CD14-positive monocyte (primary cell): Measurements from ENCODE around the gene BAX. TPM values are rescaled to one million over a fixed set of nuclear protein-coding genes. Genes with fewer than 3 reads are reported as not detected.

ENCODE experiments used
- DNase-seq, 3 donors: peaks; one replicate each; pipeline ENCODE4 v3.0.0-alpha.2; 2011 to 2022
- H2AFZ ChIP-seq: 2 replicates; pipeline ENCODE4 v1.6.0; 2012; ENCODE audit warnings: mild to moderate bottlenecking, low read depth, low read length, inconsistent platforms; ENCODE audit not compliant: insufficient read depth, poor library complexity, severe bottlenecking
- H3K27ac ChIP-seq, 2 donors: 1 replicate in 1 of 2; 2 replicates in 1 of 2; pipeline ENCODE4 v1.5.1; 2012 to 2013; ENCODE audit warnings: low read length in 2 of 2, control low read depth in 1 of 2, inconsistent platforms in 1 of 2, low read depth in 1 of 2, mild to moderate bottlenecking in 1 of 2
- H3K27me3 ChIP-seq, 2 donors: one replicate each; pipeline versions ENCODE4 v1.6.0 to v1.6.1; 2011 to 2013; ENCODE audit warnings: low read length in 2 of 2; ENCODE audit not compliant: control insufficient read depth in 2 of 2, insufficient read depth in 2 of 2
- H3K36me3 ChIP-seq, 2 donors: replicated peaks in 1 of 2; 1 replicate in 1 of 2; 2 replicates in 1 of 2; pipeline versions ENCODE4 v1.5.1 to v1.6.1; 2012 to 2013; ENCODE audit warnings: low read length in 2 of 2, control low read depth in 1 of 2, inconsistent platforms in 1 of 2, mild to moderate bottlenecking in 1 of 2; ENCODE audit not compliant: insufficient read depth in 2 of 2, control insufficient read depth in 1 of 2
- H3K4me1 ChIP-seq, 2 donors: 1 replicate in 1 of 2; 2 replicates in 1 of 2; pipeline versions ENCODE4 v1.5.1 to v1.6.1; 2012 to 2013; ENCODE audit warnings: low read length in 2 of 2, control low read depth in 1 of 2, inconsistent platforms in 1 of 2, mild to moderate bottlenecking in 1 of 2, moderate library complexity in 1 of 2; ENCODE audit not compliant: insufficient read depth in 2 of 2, control insufficient read depth in 1 of 2
- H3K4me2 ChIP-seq: replicated peaks from 2 replicates; pipeline ENCODE3; 2012; ENCODE audit warnings: low read length, moderate library complexity, mild to moderate bottlenecking; ENCODE audit not compliant: poor library complexity, severe bottlenecking; ENCODE audit errors: extremely low read depth
- H3K4me3 ChIP-seq, 3 experiments: fragments of 200-600 bp in 1 of 3; sonication (generic) in 1 of 3; replicated peaks in 1 of 3; 1 replicate in 2 of 3; 2 replicates in 1 of 3; pipeline ENCODE4 v1.5.1; 2011 to 2013; ENCODE audit warnings: low read length in 3 of 3, mild to moderate bottlenecking in 3 of 3, control low read depth in 2 of 3, low read depth in 2 of 3, inconsistent platforms in 1 of 3, moderate library complexity in 1 of 3
- H3K79me2 ChIP-seq: 2 replicates; pipeline ENCODE4 v1.6.0; 2012; ENCODE audit warnings: mild to moderate bottlenecking, control low read depth, inconsistent platforms, low read length, moderate library complexity; ENCODE audit not compliant: insufficient read depth
- H3K9ac ChIP-seq: 2 replicates; pipeline ENCODE4 v1.6.0; 2017; ENCODE audit warnings: low read length, mild to moderate bottlenecking; ENCODE audit not compliant: insufficient read depth, poor library complexity, severe bottlenecking
- H3K9me3 ChIP-seq, 2 donors: replicated peaks in 1 of 2; 1 replicate in 1 of 2; 2 replicates in 1 of 2; pipeline versions ENCODE4 v1.5.1 to v1.6.1; 2012 to 2013; ENCODE audit warnings: low read length in 2 of 2, control low read depth in 1 of 2; ENCODE audit not compliant: control insufficient read depth in 1 of 2, insufficient read depth in 1 of 2
- H4K20me1 ChIP-seq: 2 replicates; pipeline ENCODE4 v1.6.0; 2012; ENCODE audit warnings: mild to moderate bottlenecking, low read length, control low read depth, moderate library complexity; ENCODE audit not compliant: insufficient read depth
- H3K27ac Mint-ChIP-seq, 7 donors: one replicate each; pipeline ENCODE4 v1.8.0; 2020; ENCODE audit warnings: mild to moderate bottlenecking in 7 of 7, mixed read lengths in 7 of 7, moderate library complexity in 6 of 7, inconsistent platforms in 2 of 7
- H3K27me3 Mint-ChIP-seq, 3 donors: one replicate each; pipeline ENCODE4 v1.8.0; 2021 to 2022; ENCODE audit warnings: low read depth in 3 of 3, mild to moderate bottlenecking in 3 of 3, mixed read lengths in 3 of 3, moderate library complexity in 3 of 3, inconsistent platforms in 1 of 3
- H3K36me3 Mint-ChIP-seq, 2 donors: one replicate each; pipeline ENCODE4 v1.8.0; 2020; ENCODE audit warnings: mixed read lengths in 2 of 2, inconsistent platforms in 1 of 2, mild to moderate bottlenecking in 1 of 2
- H3K4me1 Mint-ChIP-seq: one replicate; pipeline ENCODE4 v1.8.0; 2020; ENCODE audit warnings: mild to moderate bottlenecking, mixed read lengths
- H3K4me3 Mint-ChIP-seq, 2 donors: one replicate each; pipeline ENCODE4 v1.8.0; 2020; ENCODE audit warnings: mild to moderate bottlenecking in 2 of 2, mixed read lengths in 2 of 2, moderate library complexity in 1 of 2
- H3K9me3 Mint-ChIP-seq, 7 donors: one replicate each; pipeline ENCODE4 v1.8.0; 2020 to 2022; ENCODE audit warnings: mixed read lengths in 7 of 7, mild to moderate bottlenecking in 6 of 7, moderate library complexity in 6 of 7, inconsistent platforms in 2 of 7
- CTCF ChIP-seq: fragments of 200-600 bp; IDR thresholded peaks from one replicate; pipeline ENCODE4 v1.8.0; 2022; ENCODE audit warnings: antibody characterized with exemption, mild to moderate bottlenecking
- WGBS: methylation state at CpG from one replicate; pipeline ENCODE4 v1.1.5; 2013; ENCODE audit warnings: missing lambda C conversion rate; ENCODE audit not compliant: insufficient coverage; 5-methylcytosine and 5-hydroxymethylcytosine counted together
- intact Hi-C, 2 donors: fragments of 100-400 bp; cut with micrococcal nuclease; formaldehyde crosslinking; loops; one replicate each; pipeline versions ENCODE4 v1.15.0 to v1.15.1; 2023
- polyA plus RNA-seq, 3 donors: library from polyadenylated mRNA; depleted of rRNA in 1 of 3; unstranded in 2 of 3; stranded (reverse) in 1 of 3; fragments of 300-500 nt in 2 of 3; fragments of >200 nt in 1 of 3; fragmentation: Illumina TruSeq in 2 of 3; gene quantifications; 1 replicate in 2 of 3; 2 replicates in 1 of 3; pipeline ENCODE4 v1.2.3, GENCODE V29; 2012 to 2021

The BAX gene
- polyA plus RNA-seq, 3 donors = 69.2 to 135 (median 80.5) TPM

GRCh38 chr19:48914181-48914580 is 40.5 kb upstream of the BAX start:
- 100% methylated on average over 8 of the region's 8 CpGs for WGBS
- H3K27ac Mint-ChIP-seq = peak overlapping the region in 2 of 7 donors; percentile 15 to 66
- no peak overlapping the region for H3K4me2 ChIP-seq
- H3K4me1 Mint-ChIP-seq = no peaks in the 10 kb centered on the region
- no peak for DNase-seq
- intact Hi-C loops = no loop called here
- H3K27me3 Mint-ChIP-seq = peaks cover 0 to 2% (median 0%) of the 10 kb centered on the region in 3 donors
- H3K9me3 ChIP-seq = no peaks in the 10 kb centered on the region
- H3K4me3 Mint-ChIP-seq = no peak overlapping the region
- TF ChIP-seq CTCF = no peak
- H3K36me3 ChIP-seq = peaks cover 71 to 93% of the 10 kb centered on the region in 2 donors
- no peak overlapping the region for H3K9ac ChIP-seq
- no peaks in the 10 kb centered on the region for H4K20me1 ChIP-seq
- H3K9me3 Mint-ChIP-seq = peaks cover 0 to 5% (median 0%) of the 10 kb centered on the region in 7 donors
- no peaks in the 10 kb centered on the region for H3K79me2 ChIP-seq
- H3K4me3 ChIP-seq = no peak overlapping the region
- H2AFZ ChIP-seq = no peak overlapping the region
- H3K27ac ChIP-seq = no peak overlapping the region
- H3K36me3 Mint-ChIP-seq = peaks cover 66 to 95% of the 10 kb centered on the region in 2 donors
- no peaks in the 10 kb centered on the region for H3K4me1 ChIP-seq
- no peaks in the 10 kb centered on the region for H3K27me3 ChIP-seq

- Mint-ChIP-seq H3K27ac (peak overlapping the region in 2 of 7 donors; percentile 51 to 71), H3K9me3 (peaks cover 0 to 5% (median 0%) of the 10 kb centered on the region in 7 donors), H3K4me3 (no peak overlapping the region), H3K27me3 (peaks cover 0 to 2% (median 0%) of the 10 kb centered on the region in 3 donors), H3K4me1 (no peaks in the 10 kb centered on the region), H3K36me3 (peaks cover 59 to 90% of the 10 kb centered on the region in 2 donors)
- Histone ChIP-seq H3K27ac (no peak overlapping the region), H3K27me3 (no peaks in the 10 kb centered on the region), H3K9ac (no peak overlapping the region), H3K4me2 (no peak overlapping the region), H3K9me3 (no peaks in the 10 kb centered on the region), H3K36me3 (peaks cover 68 to 82% of the 10 kb centered on the region in 2 donors), H3K79me2 (no peaks in the 10 kb centered on the region), H3K4me3 (no peak overlapping the region), H2AFZ (no peak overlapping the region), H4K20me1 (no peaks in the 10 kb centered on the region), H3K4me1 (no peaks in the 10 kb centered on the region)
- no peak for TF ChIP-seq CTCF
- no peak for DNase-seq
- WGBS = 54% methylated on average over 2 of the region's 8 CpGs
- intact Hi-C loops = no loop called here
These were observed 38.9 kb upstream of the BAX start for GRCh38 chr19:48915757-48916156.
